SK-N-MC (cell line): Measurements from ENCODE around the gene FUS.

Experiments used
- DNase-seq: peaks from one replicate; pipeline ENCODE4 v3.0.0-alpha.2; 2011; ENCODE audit warnings: low read depth, low spot score
- H3K27ac ChIP-seq: fragments of 200-600 bp; sonication (generic); 2 replicates; pipeline ENCODE4 v1.5.1; 2016; ENCODE audit warnings: mixed run types
- H3K36me3 ChIP-seq: fragments of 200-600 bp; sonication (generic); 2 replicates; pipeline ENCODE4 v1.6.1; 2017; ENCODE audit warnings: antibody characterized with exemption, low read length, mixed read lengths; ENCODE audit not compliant: insufficient read depth
- H3K4me3 ChIP-seq: fragments of 200-600 bp; sonication (generic); 2 replicates; pipeline ENCODE4 v1.5.1; 2016
- H3K9ac ChIP-seq: fragments of 200-600 bp; sonication (generic); 2 replicates; pipeline ENCODE4 v1.8.0; 2017; ENCODE audit warnings: mixed run types, mixed read lengths; ENCODE audit not compliant: insufficient read length
- H3K9me3 ChIP-seq: fragments of 200-600 bp; sonication (generic); 2 replicates; pipeline ENCODE4 v1.6.1; 2017; ENCODE audit warnings: low read depth, mild to moderate bottlenecking, antibody characterized with exemption, low read length, moderate library complexity, mixed read lengths
- EZH2 ChIP-seq: fragments of 200-600 bp; sonication (generic); IDR thresholded peaks from one replicate; pipeline ENCODE4 v1.6.1; 2017; ENCODE audit warnings: antibody characterized with exemption
- FOXP2 ChIP-seq: optimal IDR thresholded peaks from 2 replicates; pipeline ENCODE3; 2011; ENCODE audit warnings: mild to moderate bottlenecking, moderate library complexity; ENCODE audit not compliant: insufficient read depth; ENCODE audit errors: extremely low read length, control extremely low read depth
- POLR2AphosphoS5 ChIP-seq: IDR thresholded peaks from 2 replicates; pipeline ENCODE4 v1.6.1; 2012; ENCODE audit warnings: mild to moderate bottlenecking, low read depth, low read length, borderline replicate concordance

FUS gene

GRCh38 chr16:31202414-31203375 lies 22.8 kb downstream of the FUS start, which contains the start of gene PYCARD:
PYCARD (minus strand) TSS chr16:31202760; CDS start chr16:31202690, 70 bp downstream.
- H3K9ac ChIP-seq = no peak within 1 kb of the TSS

GRCh38 chr16:31204871-31205666 lies 25.1 kb downstream of the FUS start:
- no peak for TF ChIP-seq FOXP2

More at GRCh38 chr16:31202414-31203375, 22.8 kb downstream of the FUS start, which contains the start of gene PYCARD:
- Histone ChIP-seq H3K27ac (peak within 1 kb of the TSS; percentile 5; the same call in 1 of the 2 replicates), H3K36me3 (no peaks in the 10 kb centered on the region), H3K4me3 (no peak within 1 kb of the TSS), H3K9me3 (no peaks in the 10 kb centered on the region)
- TF ChIP-seq FOXP2 (no peak), POLR2AphosphoS5 (no peak), EZH2 (no peak)
- no peak for DNase-seq

GRCh38 chr16:31206776-31207175 lies 26.8 kb downstream of the FUS start:
- DNase-seq = no peak
- no peak overlapping the region for H3K9ac ChIP-seq
- no peaks in the 10 kb centered on the region for H3K9me3 ChIP-seq
- no peaks in the 10 kb centered on the region for H3K36me3 ChIP-seq
- H3K4me3 ChIP-seq = no peak overlapping the region
- H3K27ac ChIP-seq = no peak overlapping the region
- TF ChIP-seq FOXP2 = no peak
- no peak for TF ChIP-seq POLR2AphosphoS5
- TF ChIP-seq EZH2 = no peak

More at GRCh38 chr16:31204871-31205666, 25.1 kb downstream of the FUS start:
- no peak overlapping the region for H3K9ac ChIP-seq
- H3K36me3 ChIP-seq = no peaks in the 10 kb centered on the region
- H3K27ac ChIP-seq = no peak overlapping the region
- no peak overlapping the region for H3K4me3 ChIP-seq
- DNase-seq = no peak
- H3K9me3 ChIP-seq = no peaks in the 10 kb centered on the region

GRCh38 chr16:31213342-31213741 lies 33.4 kb downstream of the FUS start:
- Histone ChIP-seq H3K4me3 (no peak overlapping the region), H3K27ac (no peak overlapping the region), H3K9ac (no peak overlapping the region), H3K36me3 (no peaks in the 10 kb centered on the region), H3K9me3 (no peaks in the 10 kb centered on the region)
- TF ChIP-seq POLR2AphosphoS5 (no peak), FOXP2 (no peak), EZH2 (no peak)
- no peak for DNase-seq

GRCh38 chr16:31213877-31214707 lies 34.2 kb downstream of the FUS start, which contains the start of gene TRIM72:
TRIM72 (plus strand) TSS chr16:31214119; CDS start chr16:31214739, 620 bp downstream.
- Histone ChIP-seq H3K4me3 (no peak within 1 kb of the TSS), H3K27ac (no peak within 1 kb of the TSS), H3K9ac (no peak within 1 kb of the TSS), H3K9me3 (no peaks in the 10 kb centered on the region), H3K36me3 (no peaks in the 10 kb centered on the region)
- TF ChIP-seq POLR2AphosphoS5 (no peak), EZH2 (no peak), FOXP2 (no peak)
- no peak for DNase-seq

- no peaks in the 10 kb centered on the region for H3K9me3 ChIP-seq
- no peaks in the 10 kb centered on the region for H3K36me3 ChIP-seq
- no peak overlapping the region for H3K4me3 ChIP-seq
- no peak overlapping the region for H3K27ac ChIP-seq
- no peak overlapping the region for H3K9ac ChIP-seq
- DNase-seq = no peak
- TF ChIP-seq POLR2AphosphoS5 (no peak), FOXP2 (no peak), EZH2 (no peak)
These were observed 34.9 kb downstream of the FUS start for GRCh38 chr16:31214708-31215286.
